SK-N-SH treated with all-trans-retinoic acid at 6 μM for 48 hours (cell line): ENCODE measurements around the gene FAM13A.
A peak's percentile ranks its signal among the peaks of the same experiment; 100 is the strongest.

Source experiments
- ATAC-seq: fragments of 200-7000 bp; cut with Tn5 transposase; 3 replicates; pipeline ENCODE4 v1.9.1; 2020; ENCODE audit warnings: mild to moderate bottlenecking, moderate library complexity
- ARNTL ChIP-seq: fragments of 450-650 bp; formaldehyde crosslinking; IDR thresholded peaks from 2 replicates; pipeline ENCODE4 v1.5.0; 2020; ENCODE audit warnings: low read depth, mild to moderate bottlenecking, moderate library complexity, borderline replicate concordance
- CSDC2 ChIP-seq: fragments of 250-450 bp; sonication (Bioruptor Pico); IDR thresholded peaks from 2 replicates; pipeline ENCODE4 v1.5.0; 2020; ENCODE audit warnings: mild to moderate bottlenecking, moderate library complexity
- GLIS3 ChIP-seq: fragments of 250-450 bp; sonication (Bioruptor Pico); IDR thresholded peaks from 2 replicates; pipeline ENCODE4 v1.5.0; 2020; ENCODE audit warnings: mild to moderate bottlenecking, moderate library complexity
- ISL1 ChIP-seq: fragments of 250-450 bp; sonication (Bioruptor Pico); IDR thresholded peaks from 2 replicates; pipeline ENCODE4 v2.1.2; 2022; ENCODE audit warnings: mild to moderate bottlenecking, moderate library complexity
- OSR1 ChIP-seq: fragments of 250-450 bp; sonication (Bioruptor Pico); IDR thresholded peaks from 2 replicates; pipeline ENCODE4 v1.8.0; 2022; ENCODE audit warnings: moderate library complexity, mild to moderate bottlenecking, inconsistent platforms
- PPARA ChIP-seq: fragments of 250-450 bp; sonication (Bioruptor Pico); IDR thresholded peaks from 2 replicates; pipeline ENCODE4 v1.5.0; 2020; ENCODE audit warnings: mild to moderate bottlenecking, borderline replicate concordance
- RARB ChIP-seq: fragments of 250-450 bp; sonication (Bioruptor Pico); IDR thresholded peaks from 2 replicates; pipeline ENCODE4 v1.8.0; 2021; ENCODE audit warnings: mild to moderate bottlenecking, moderate library complexity
- SNAI2 ChIP-seq: fragments of 250-450 bp; sonication (Bioruptor Pico); IDR thresholded peaks from 2 replicates; pipeline ENCODE4 v1.5.0; 2020; ENCODE audit warnings: mild to moderate bottlenecking, moderate library complexity
- TOX ChIP-seq: fragments of 250-450 bp; sonication (Bioruptor Pico); IDR thresholded peaks from 2 replicates; pipeline ENCODE4 v1.8.0; 2021; ENCODE audit warnings: mild to moderate bottlenecking, moderate library complexity, borderline replicate concordance
- ZFP3 ChIP-seq: fragments of 250-450 bp; sonication (Bioruptor Pico); IDR thresholded peaks from 2 replicates; pipeline ENCODE4 v1.5.0; 2020; ENCODE audit warnings: mild to moderate bottlenecking, moderate library complexity
- ZFP30 ChIP-seq: fragments of 450-650 bp; formaldehyde crosslinking; IDR thresholded peaks from 2 replicates; pipeline ENCODE4 v1.5.0; 2022; ENCODE audit warnings: mild to moderate bottlenecking, moderate library complexity
- ZNF70 ChIP-seq: fragments of 450-650 bp; formaldehyde crosslinking; IDR thresholded peaks from 2 replicates; pipeline ENCODE4 v1.5.0; 2020; ENCODE audit warnings: mild to moderate bottlenecking, moderate library complexity
- ZNF8 ChIP-seq: fragments of 450-650 bp; formaldehyde crosslinking; IDR thresholded peaks from 2 replicates; pipeline ENCODE4 v1.5.0; 2020; ENCODE audit warnings: mild to moderate bottlenecking, moderate library complexity
- TF ChIP-seq, protein P1 (sequence below): fragments of 250-450 bp; sonication (Bioruptor Pico); IDR thresholded peaks from 2 replicates; pipeline ENCODE4 v1.5.0; 2020; ENCODE audit warnings: mild to moderate bottlenecking, moderate library complexity
- TF ChIP-seq, protein P2 (sequence below): fragments of 250-450 bp; sonication (Bioruptor Pico); IDR thresholded peaks from 2 replicates; pipeline ENCODE4 v1.5.1; 2021; ENCODE audit warnings: mild to moderate bottlenecking, moderate library complexity
- TF ChIP-seq, protein P3 (sequence below): fragments of 250-450 bp; sonication (Bioruptor Pico); IDR thresholded peaks from 2 replicates; pipeline ENCODE4 v1.8.0; 2021; ENCODE audit warnings: low read depth, mild to moderate bottlenecking, moderate library complexity, borderline replicate concordance
- TF ChIP-seq, protein P4 (sequence below): fragments of 250-450 bp; sonication (Bioruptor Pico); IDR thresholded peaks from 2 replicates; pipeline ENCODE4 v1.8.0; 2020; ENCODE audit warnings: mild to moderate bottlenecking, moderate library complexity, borderline replicate concordance

The FAM13A gene

DNA sequence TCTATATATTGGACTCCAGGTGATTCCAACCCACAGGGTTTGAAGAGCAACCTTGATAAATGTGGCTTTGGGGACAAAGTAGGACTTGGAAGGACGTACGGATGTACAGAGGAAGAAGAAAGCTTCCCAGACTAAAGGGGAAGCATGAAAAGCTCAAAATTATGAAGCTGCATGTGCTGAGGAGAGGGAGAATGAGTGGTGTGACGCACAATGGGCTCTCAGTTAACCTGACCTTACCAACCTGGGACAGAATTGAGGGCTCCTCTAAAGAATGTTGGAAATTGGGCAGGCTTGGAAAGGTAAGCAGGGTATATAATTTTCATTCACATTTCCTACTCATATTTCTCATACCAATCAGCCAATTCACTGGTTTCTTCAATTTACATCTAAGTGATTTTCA is 43.9 kb upstream of the FAM13A start:
- ATAC-seq = no peak
- TF ChIP-seq GLIS3 (CRISPR knock-in tag) = no peak
- TF ChIP-seq, protein P1, sequence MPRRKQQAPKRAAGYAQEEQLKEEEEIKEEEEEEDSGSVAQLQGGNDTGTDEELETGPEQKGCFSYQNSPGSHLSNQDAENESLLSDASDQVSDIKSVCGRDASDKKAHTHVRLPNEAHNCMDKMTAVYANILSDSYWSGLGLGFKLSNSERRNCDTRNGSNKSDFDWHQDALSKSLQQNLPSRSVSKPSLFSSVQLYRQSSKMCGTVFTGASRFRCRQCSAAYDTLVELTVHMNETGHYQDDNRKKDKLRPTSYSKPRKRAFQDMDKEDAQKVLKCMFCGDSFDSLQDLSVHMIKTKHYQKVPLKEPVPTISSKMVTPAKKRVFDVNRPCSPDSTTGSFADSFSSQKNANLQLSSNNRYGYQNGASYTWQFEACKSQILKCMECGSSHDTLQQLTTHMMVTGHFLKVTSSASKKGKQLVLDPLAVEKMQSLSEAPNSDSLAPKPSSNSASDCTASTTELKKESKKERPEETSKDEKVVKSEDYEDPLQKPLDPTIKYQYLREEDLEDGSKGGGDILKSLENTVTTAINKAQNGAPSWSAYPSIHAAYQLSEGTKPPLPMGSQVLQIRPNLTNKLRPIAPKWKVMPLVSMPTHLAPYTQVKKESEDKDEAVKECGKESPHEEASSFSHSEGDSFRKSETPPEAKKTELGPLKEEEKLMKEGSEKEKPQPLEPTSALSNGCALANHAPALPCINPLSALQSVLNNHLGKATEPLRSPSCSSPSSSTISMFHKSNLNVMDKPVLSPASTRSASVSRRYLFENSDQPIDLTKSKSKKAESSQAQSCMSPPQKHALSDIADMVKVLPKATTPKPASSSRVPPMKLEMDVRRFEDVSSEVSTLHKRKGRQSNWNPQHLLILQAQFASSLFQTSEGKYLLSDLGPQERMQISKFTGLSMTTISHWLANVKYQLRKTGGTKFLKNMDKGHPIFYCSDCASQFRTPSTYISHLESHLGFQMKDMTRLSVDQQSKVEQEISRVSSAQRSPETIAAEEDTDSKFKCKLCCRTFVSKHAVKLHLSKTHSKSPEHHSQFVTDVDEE (CRISPR knock-in tag) = no peak

DNA sequence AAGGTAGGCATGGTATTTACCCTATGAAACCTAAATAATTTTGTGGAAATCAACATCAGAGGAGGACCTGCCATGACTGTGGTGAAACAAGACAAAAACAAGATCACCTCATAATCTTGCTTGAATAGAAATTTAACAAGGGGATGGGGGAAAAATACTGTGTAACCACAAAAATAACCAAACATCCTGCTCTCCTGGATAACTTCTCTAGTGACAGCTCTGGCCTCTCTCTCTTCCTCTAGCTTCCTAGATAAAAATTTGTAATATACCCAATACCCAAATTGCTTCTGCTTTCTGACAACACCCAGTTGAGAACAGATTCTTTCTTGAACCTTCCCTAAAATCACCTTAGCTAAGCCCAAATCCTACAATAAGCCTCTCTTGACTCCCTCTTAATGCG is 42.5 kb upstream of the FAM13A start:
- no peak for ATAC-seq
- TF ChIP-seq ZNF8 (CRISPR knock-in tag) (no peak), RARB (CRISPR knock-in tag) (no peak), ZNF70 (CRISPR knock-in tag) (no peak), ISL1 (CRISPR knock-in tag) (no peak)

DNA sequence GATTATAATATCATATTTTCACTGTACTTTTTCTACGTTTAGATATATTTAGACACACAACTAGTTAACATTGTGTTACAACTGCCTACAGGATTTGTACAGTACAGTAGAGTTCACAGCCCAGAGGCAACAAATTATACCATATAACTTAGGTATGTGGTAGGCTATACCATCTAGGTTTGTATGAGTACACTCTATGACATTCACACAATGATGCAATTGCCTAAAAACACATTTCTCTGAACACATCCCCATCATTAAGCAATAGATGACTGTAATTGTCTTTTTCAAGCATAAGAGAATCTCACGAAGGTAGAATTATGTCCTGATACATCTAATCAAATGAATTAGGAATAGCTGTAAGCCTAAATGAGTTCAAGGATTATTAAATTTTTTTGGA is 42.0 kb upstream of the FAM13A start:
- no peak for ATAC-seq
- TF ChIP-seq, protein P1 (CRISPR knock-in tag) = no peak
- TF ChIP-seq OSR1 = no peak
- no peak for TF ChIP-seq ZNF8 (CRISPR knock-in tag)
- TF ChIP-seq, protein P2, sequence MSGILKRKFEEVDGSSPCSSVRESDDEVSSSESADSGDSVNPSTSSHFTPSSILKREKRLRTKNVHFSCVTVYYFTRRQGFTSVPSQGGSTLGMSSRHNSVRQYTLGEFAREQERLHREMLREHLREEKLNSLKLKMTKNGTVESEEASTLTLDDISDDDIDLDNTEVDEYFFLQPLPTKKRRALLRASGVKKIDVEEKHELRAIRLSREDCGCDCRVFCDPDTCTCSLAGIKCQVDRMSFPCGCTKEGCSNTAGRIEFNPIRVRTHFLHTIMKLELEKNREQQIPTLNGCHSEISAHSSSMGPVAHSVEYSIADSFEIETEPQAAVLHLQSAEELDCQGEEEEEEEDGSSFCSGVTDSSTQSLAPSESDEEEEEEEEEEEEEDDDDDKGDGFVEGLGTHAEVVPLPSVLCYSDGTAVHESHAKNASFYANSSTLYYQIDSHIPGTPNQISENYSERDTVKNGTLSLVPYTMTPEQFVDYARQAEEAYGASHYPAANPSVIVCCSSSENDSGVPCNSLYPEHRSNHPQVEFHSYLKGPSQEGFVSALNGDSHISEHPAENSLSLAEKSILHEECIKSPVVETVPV (CRISPR knock-in tag) = no peak
- no peak for TF ChIP-seq ARNTL (CRISPR knock-in tag)
- no peak for TF ChIP-seq ZFP30
- no peak for TF ChIP-seq GLIS3 (CRISPR knock-in tag)
- no peak for TF ChIP-seq SNAI2

DNA sequence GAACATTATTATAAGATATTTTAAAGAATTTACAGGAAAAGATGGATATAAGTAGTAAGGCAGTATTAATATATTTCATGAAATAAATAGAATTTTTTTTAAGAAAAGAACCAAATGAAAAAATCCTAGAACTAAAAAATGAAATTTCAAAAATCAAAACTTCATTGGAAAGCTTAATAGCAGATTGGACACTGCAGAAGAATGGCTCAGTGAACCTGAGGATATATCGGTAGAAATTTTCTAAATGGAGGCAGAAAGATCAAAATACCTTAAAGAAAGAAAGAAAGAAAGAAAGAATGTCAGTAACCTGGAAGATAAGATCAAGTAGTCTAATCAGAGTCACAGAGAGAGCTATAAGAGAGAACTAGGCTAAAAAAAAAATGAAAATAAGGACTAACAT is 21.3 kb upstream of the FAM13A start:
- TF ChIP-seq ZNF70 (CRISPR knock-in tag) (no peak), ZFP30 (peak; percentile 97)
- no peak for ATAC-seq

DNA sequence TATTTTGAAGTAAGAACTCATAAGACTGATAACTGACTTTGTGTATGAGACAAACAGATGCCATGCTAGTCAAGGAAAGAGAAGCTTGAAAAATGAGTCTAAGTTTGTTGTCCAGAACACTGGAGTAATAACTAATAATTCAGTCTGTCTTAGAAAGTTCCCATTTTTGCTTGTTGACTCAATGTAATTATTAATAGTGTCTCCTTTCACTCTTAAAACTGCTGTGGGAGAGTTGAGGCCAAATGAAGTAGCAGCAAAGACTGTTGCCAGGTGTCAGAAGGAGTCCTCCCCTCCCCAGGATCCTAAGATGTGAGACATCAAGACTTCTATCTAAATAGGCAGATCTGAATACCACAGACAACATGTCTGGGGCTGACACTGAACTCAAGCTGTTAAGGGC is 20.8 kb upstream of the FAM13A start:
- no peak for ATAC-seq
- TF ChIP-seq, protein P3, sequence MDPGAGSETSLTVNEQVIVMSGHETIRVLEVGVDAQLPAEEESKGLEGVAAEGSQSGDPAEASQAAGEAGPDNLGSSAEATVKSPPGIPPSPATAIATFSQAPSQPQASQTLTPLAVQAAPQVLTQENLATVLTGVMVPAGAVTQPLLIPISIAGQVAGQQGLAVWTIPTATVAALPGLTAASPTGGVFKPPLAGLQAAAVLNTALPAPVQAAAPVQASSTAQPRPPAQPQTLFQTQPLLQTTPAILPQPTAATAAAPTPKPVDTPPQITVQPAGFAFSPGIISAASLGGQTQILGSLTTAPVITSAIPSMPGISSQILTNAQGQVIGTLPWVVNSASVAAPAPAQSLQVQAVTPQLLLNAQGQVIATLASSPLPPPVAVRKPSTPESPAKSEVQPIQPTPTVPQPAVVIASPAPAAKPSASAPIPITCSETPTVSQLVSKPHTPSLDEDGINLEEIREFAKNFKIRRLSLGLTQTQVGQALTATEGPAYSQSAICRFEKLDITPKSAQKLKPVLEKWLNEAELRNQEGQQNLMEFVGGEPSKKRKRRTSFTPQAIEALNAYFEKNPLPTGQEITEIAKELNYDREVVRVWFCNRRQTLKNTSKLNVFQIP = no peak
- TF ChIP-seq CSDC2 (CRISPR knock-in tag) = no peak
- no peak for TF ChIP-seq SNAI2
- TF ChIP-seq, protein P1 (CRISPR knock-in tag) = no peak
- TF ChIP-seq GLIS3 (CRISPR knock-in tag) = no peak
- TF ChIP-seq ISL1 (CRISPR knock-in tag) = no peak
- no peak for TF ChIP-seq RARB (CRISPR knock-in tag)
- TF ChIP-seq, protein P4, sequence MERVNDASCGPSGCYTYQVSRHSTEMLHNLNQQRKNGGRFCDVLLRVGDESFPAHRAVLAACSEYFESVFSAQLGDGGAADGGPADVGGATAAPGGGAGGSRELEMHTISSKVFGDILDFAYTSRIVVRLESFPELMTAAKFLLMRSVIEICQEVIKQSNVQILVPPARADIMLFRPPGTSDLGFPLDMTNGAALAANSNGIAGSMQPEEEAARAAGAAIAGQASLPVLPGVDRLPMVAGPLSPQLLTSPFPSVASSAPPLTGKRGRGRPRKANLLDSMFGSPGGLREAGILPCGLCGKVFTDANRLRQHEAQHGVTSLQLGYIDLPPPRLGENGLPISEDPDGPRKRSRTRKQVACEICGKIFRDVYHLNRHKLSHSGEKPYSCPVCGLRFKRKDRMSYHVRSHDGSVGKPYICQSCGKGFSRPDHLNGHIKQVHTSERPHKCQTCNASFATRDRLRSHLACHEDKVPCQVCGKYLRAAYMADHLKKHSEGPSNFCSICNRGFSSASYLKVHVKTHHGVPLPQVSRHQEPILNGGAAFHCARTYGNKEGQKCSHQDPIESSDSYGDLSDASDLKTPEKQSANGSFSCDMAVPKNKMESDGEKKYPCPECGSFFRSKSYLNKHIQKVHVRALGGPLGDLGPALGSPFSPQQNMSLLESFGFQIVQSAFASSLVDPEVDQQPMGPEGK (CRISPR knock-in tag) = no peak
- no peak for TF ChIP-seq ZFP3 (CRISPR knock-in tag)
- TF ChIP-seq TOX = no peak
- no peak for TF ChIP-seq PPARA (CRISPR knock-in tag)
- no peak for TF ChIP-seq ARNTL (CRISPR knock-in tag)
- TF ChIP-seq, all 23 proteins: peak for 0
